GM12878 (cell line): ENCODE data around the gene PTBP1.

ENCODE experiments used
- BACH1 ChIP-seq: fragments of 450-650 bp; IDR thresholded peaks from 2 replicates; pipeline ENCODE4 v1.6.1; 2017; ENCODE audit warnings: mild to moderate bottlenecking, borderline replicate concordance
- CREM ChIP-seq: IDR thresholded peaks from 2 replicates; pipeline ENCODE4 v1.6.1; 2014; ENCODE audit warnings: antibody characterized with exemption, low read depth
- CTCF ChIP-seq, 3 experiments: IDR thresholded peaks in 2 of 3; conservative IDR thresholded peaks in 1 of 3; 2 replicates each; pipeline ENCODE4 v1.5.1; 2011; ENCODE audit warnings: low read depth in 3 of 3, low read length in 3 of 3, mild to moderate bottlenecking in 3 of 3, control low read depth in 2 of 3, moderate library complexity in 2 of 3, inconsistent platforms in 1 of 3, mixed read lengths in 1 of 3; ENCODE audit not compliant: control insufficient read depth in 2 of 3, insufficient read depth in 1 of 3; ENCODE audit errors: extremely low read depth in 1 of 3
- EED ChIP-seq: sonication (generic); IDR thresholded peaks from 2 replicates; pipeline ENCODE4 v1.6.1; 2016; ENCODE audit warnings: antibody characterized with exemption, low read depth
- HDGF ChIP-seq: fragments of 450-650 bp; IDR thresholded peaks from 2 replicates; pipeline ENCODE4 v1.6.1; 2016; ENCODE audit warnings: antibody characterized with exemption
- MXI1 ChIP-seq: fragments of 150-350 bp; IDR thresholded peaks from 2 replicates; pipeline ENCODE4 v1.6.1; 2011; ENCODE audit warnings: low read depth, mild to moderate bottlenecking, inconsistent platforms, low read length, improper control_type of control experiment
- NR2C2 ChIP-seq: IDR thresholded peaks from 2 replicates; pipeline ENCODE4 v1.6.1; 2011; ENCODE audit warnings: borderline replicate concordance, low read depth; ENCODE audit not compliant: control insufficient read depth, insufficient read length
- POLR2A ChIP-seq: IDR thresholded peaks from 2 replicates; pipeline ENCODE4 v1.6.1; 2011; ENCODE audit warnings: low read depth, mild to moderate bottlenecking, low read length
- POLR2AphosphoS5 ChIP-seq: IDR thresholded peaks from 2 replicates; pipeline ENCODE4 v1.6.1; 2011; ENCODE audit warnings: mild to moderate bottlenecking, low read length, inconsistent platforms
- RAD21 ChIP-seq: IDR thresholded peaks from 2 replicates; pipeline ENCODE4 v1.6.1; 2011; ENCODE audit warnings: mild to moderate bottlenecking, low read depth, low read length, moderate library complexity; ENCODE audit not compliant: insufficient read depth
- SIX5 ChIP-seq: IDR thresholded peaks from 2 replicates; pipeline ENCODE4 v1.6.1; 2011; ENCODE audit warnings: mild to moderate bottlenecking, low read depth, low read length, moderate library complexity; ENCODE audit not compliant: severe bottlenecking
- TAF1 ChIP-seq: IDR thresholded peaks from 2 replicates; pipeline ENCODE4 v1.6.1; 2011; ENCODE audit warnings: mild to moderate bottlenecking, low read depth, low read length, borderline replicate concordance
- USF2 ChIP-seq: IDR thresholded peaks from 2 replicates; pipeline ENCODE4 v1.6.1; 2011; ENCODE audit warnings: low read depth, low read length, improper control_type of control experiment, borderline replicate concordance
- TF ChIP-seq, protein P1 (sequence below): fragments of 450-650 bp; IDR thresholded peaks from 2 replicates; pipeline ENCODE4 v1.6.1; 2017; ENCODE audit warnings: borderline replicate concordance

DNA sequence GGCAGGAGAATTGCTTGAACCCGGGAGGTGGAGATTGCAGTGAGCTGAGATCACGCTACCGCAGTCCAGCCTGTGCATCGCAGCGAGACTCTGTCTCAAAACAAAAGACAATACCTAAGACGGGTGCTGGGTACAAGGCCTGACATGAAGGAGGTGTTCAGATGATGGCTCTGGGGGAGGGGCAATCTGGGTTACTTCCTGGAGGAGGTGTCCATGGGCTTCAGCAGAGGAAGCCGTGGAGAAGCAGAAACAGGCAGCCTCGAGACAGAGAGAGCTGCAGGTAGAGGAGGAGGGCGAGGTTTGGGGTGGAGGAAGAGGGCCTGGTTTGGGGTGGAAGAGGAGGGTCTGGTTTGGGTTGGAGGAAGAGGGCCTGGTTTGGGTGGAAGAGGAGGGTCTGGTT lies 42.7 kb upstream of the PTBP1 start:
- TF ChIP-seq NR2C2 (no peak), CTCF (IDR thresholded peaks at IDR 0.05 in 2 of 3, conservative IDR thresholded peaks at IDR 0.05 in 1 of 3; ENCODE audit: control insufficient read depth in 2 of 3, extremely low read depth in 1 of 3, insufficient read depth in 1 of 3, low read depth in 3 of 3, low read length in 3 of 3) (no peak), EED (no peak), BACH1 (no peak), RAD21 (no peak), HDGF (no peak), SIX5 (no peak), TAF1 (no peak), POLR2A (no peak), USF2 (no peak), POLR2AphosphoS5 (no peak), MXI1 (no peak), CREM (no peak)
- TF ChIP-seq, protein P1, sequence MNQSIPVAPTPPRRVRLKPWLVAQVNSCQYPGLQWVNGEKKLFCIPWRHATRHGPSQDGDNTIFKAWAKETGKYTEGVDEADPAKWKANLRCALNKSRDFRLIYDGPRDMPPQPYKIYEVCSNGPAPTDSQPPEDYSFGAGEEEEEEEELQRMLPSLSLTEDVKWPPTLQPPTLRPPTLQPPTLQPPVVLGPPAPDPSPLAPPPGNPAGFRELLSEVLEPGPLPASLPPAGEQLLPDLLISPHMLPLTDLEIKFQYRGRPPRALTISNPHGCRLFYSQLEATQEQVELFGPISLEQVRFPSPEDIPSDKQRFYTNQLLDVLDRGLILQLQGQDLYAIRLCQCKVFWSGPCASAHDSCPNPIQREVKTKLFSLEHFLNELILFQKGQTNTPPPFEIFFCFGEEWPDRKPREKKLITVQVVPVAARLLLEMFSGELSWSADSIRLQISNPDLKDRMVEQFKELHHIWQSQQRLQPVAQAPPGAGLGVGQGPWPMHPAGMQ, result no peak
